IPS-NIHi7 (cell line): ENCODE results near the gene PTPRB.

Experiments used
- DNase-seq: peaks from one replicate; pipeline ENCODE4 v3.0.0; 2012; ENCODE audit warnings: mixed read lengths; ENCODE audit errors: extremely low spot score

PTPRB gene

GRCh38 chr12:70637303-70638085 is at the start of gene PTPRB:
Gene PTPRB, minus strand, starts transcription at chr12:70637429. Its CDS starts 34 bp downstream, at chr12:70637395.
- DNase-seq = no peak

GRCh38 chr12:70686907-70687306 is 49.7 kb upstream of the PTPRB start:
- no peak for DNase-seq

- DNase-seq = no peak
Measured at GRCh38 chr12:70686299-70686698, 49.1 kb upstream of the PTPRB start.

- DNase-seq = no peak
Measured at GRCh38 chr12:70683976-70684375, 46.7 kb upstream of the PTPRB start.

- DNase-seq = no peak
Measured at GRCh38 chr12:70671698-70672097, 34.5 kb upstream of the PTPRB start.

GRCh38 chr12:70670948-70671347 is 33.7 kb upstream of the PTPRB start:
- no peak for DNase-seq

- DNase-seq = no peak
Measured at GRCh38 chr12:70667253-70667652, 30.0 kb upstream of the PTPRB start.

- DNase-seq = no peak
Measured at GRCh38 chr12:70666364-70666763, 29.1 kb upstream of the PTPRB start.

- DNase-seq = no peak
Measured at GRCh38 chr12:70664465-70664881, 27.2 kb upstream of the PTPRB start.

- DNase-seq = no peak
Measured at GRCh38 chr12:70663838-70664237, 26.6 kb upstream of the PTPRB start.

GRCh38 chr12:70661466-70662161 is 24.4 kb upstream of the PTPRB start:
- DNase-seq = no peak

- DNase-seq = no peak
Measured at GRCh38 chr12:70660620-70661219, 23.5 kb upstream of the PTPRB start.

- no peak for DNase-seq
Measured at GRCh38 chr12:70660002-70660604, 22.9 kb upstream of the PTPRB start.

GRCh38 chr12:70659077-70659606 is 21.9 kb upstream of the PTPRB start:
- no peak for DNase-seq

GRCh38 chr12:70657616-70658286 is 20.5 kb upstream of the PTPRB start:
- no peak for DNase-seq

GRCh38 chr12:70652451-70652850 is 15.2 kb upstream of the PTPRB start:
- no peak for DNase-seq

- no peak for DNase-seq
Measured at GRCh38 chr12:70648831-70649230, 11.6 kb upstream of the PTPRB start.

- no peak for DNase-seq
Measured at GRCh38 chr12:70648191-70648590, 11.0 kb upstream of the PTPRB start.

GRCh38 chr12:70646850-70647249 is 9.6 kb upstream of the PTPRB start:
- DNase-seq = no peak

- DNase-seq = peak; percentile 23
Measured at GRCh38 chr12:70645494-70646317, 8.5 kb upstream of the PTPRB start.

- DNase-seq = no peak
Measured at GRCh38 chr12:70644861-70645260, 7.6 kb upstream of the PTPRB start.
